ENCODE data around the gene ITPR1.

- no peak for TF ChIP-seq ZFP3 (CRISPR knock-in tag; IDR thresholded peaks at IDR 0.05)
- TF ChIP-seq PATZ1 (CRISPR knock-in tag; IDR thresholded peaks at IDR 0.05; ENCODE audit: borderline replicate concordance), result no peak
- no peak for TF ChIP-seq SNAI2 (CRISPR knock-in tag; IDR thresholded peaks at IDR 0.05)
- TF ChIP-seq ZNF70 (CRISPR knock-in tag; IDR thresholded peaks at IDR 0.05), result no peak
- TF ChIP-seq OSR1 (CRISPR knock-in tag; IDR thresholded peaks at IDR 0.05), result no peak
- no peak for TF ChIP-seq TSHZ2 (CRISPR knock-in tag; IDR thresholded peaks at IDR 0.05)
- TF ChIP-seq CSRNP3 (CRISPR knock-in tag; IDR thresholded peaks at IDR 0.05), result no peak
- TF ChIP-seq ARNTL (CRISPR knock-in tag; IDR thresholded peaks at IDR 0.05; ENCODE audit: borderline replicate concordance, low read depth), result no peak
- TF ChIP-seq ESRRG (CRISPR knock-in tag; IDR thresholded peaks at IDR 0.05), result no peak
- TF ChIP-seq ZNF565 (CRISPR knock-in tag; conservative IDR thresholded peaks at IDR 0.05; ENCODE audit: low read depth), result no peak
- TF ChIP-seq BACH2 (CRISPR knock-in tag; IDR thresholded peaks at IDR 0.05; ENCODE audit: borderline replicate concordance), result no peak
Measured at GRCh38 chr3:4497005-4497692, 4.0 kb downstream of the ITPR1 start.

Data from SK-N-SH treated with all-trans-retinoic acid at 6 μM for 48 hours (cell line).